Astrocyte (in vitro differentiated cells and primary cell): Measurements from ENCODE around the gene PXT1.

Source experiments
- CTCF ChIP-seq: IDR thresholded peaks from 2 replicates; pipeline ENCODE4 v1.5.1; 2011; ENCODE audit warnings: low read depth, mild to moderate bottlenecking, inconsistent platforms, low read length, moderate library complexity; ENCODE audit not compliant: insufficient read depth
- EZH2 ChIP-seq: IDR thresholded peaks from 2 replicates; pipeline ENCODE4 v1.6.1; 2012; ENCODE audit warnings: mild to moderate bottlenecking, low read length, inconsistent platforms; ENCODE audit not compliant: insufficient read depth

- no peak for TF ChIP-seq CTCF
- TF ChIP-seq EZH2: no peak
These were observed 55.9 kb downstream of the PXT1 start for GRCh38 chr6:36386495-36387439.
